PC-3 (cell line): ENCODE measurements around the gene TINCR. TPM values are rescaled to one million over a fixed set of nuclear protein-coding genes. Genes with fewer than 3 reads are reported as not detected.

Source experiments
- ATAC-seq: fragments of 200-7000 bp; cut with Tn5 transposase; 2 replicates; pipeline ENCODE4 v1.9.1; 2020; ENCODE audit warnings: mild to moderate bottlenecking, moderate library complexity
- BruUV-seq: library from RNA; stranded (reverse); fragments of 400-500 nt; replicated peaks from 2 replicates; lab custom pipeline; 2021; lab: Mats Ljungman, UMichigan
- CTCF ChIA-PET: fragments of 300-600 bp; sonication (Branson Sonifier 250); formaldehyde crosslinking; loops from one replicate; lab custom pipeline; 2022; ENCODE audit warnings: antibody characterized with exemption; lab: Charles Lee
- POLR2A ChIA-PET: fragments of 300-600 bp; sonication (Branson Sonifier 250); formaldehyde crosslinking; loops from one replicate; lab custom pipeline; 2022; ENCODE audit warnings: antibody characterized with exemption; ENCODE audit not compliant: unreplicated experiment; lab: Charles Lee
- DNase-seq: peaks from one replicate; pipeline ENCODE4 v3.0.0-alpha.2; 2015
- H2AFZ ChIP-seq: fragments of 300-600 bp; sonication (generic); 2 replicates; pipeline ENCODE4 v1.6.0; 2016; ENCODE audit warnings: antibody characterized with exemption, low read length
- H3F3A ChIP-seq: fragments of 300-600 bp; sonication (generic); one replicate; pipeline ENCODE4 v1.6.0; 2017; ENCODE audit warnings: antibody characterized with exemption, low read length, control low read depth, mild to moderate bottlenecking; ENCODE audit not compliant: unreplicated experiment
- H3K27ac ChIP-seq: fragments of 300-600 bp; sonication (generic); 2 replicates; pipeline ENCODE4 v1.5.1; 2016; ENCODE audit warnings: mild to moderate bottlenecking, low read length
- H3K27me3 ChIP-seq: fragments of 300-600 bp; sonication (generic); 2 replicates; pipeline ENCODE4 v1.6.1; 2016; ENCODE audit warnings: low read length, mixed read lengths
- H3K36me3 ChIP-seq: fragments of 300-600 bp; sonication (generic); 2 replicates; pipeline ENCODE4 v1.6.1; 2016; ENCODE audit warnings: low read depth, mixed run types, low read length, mixed read lengths
- H3K4me1 ChIP-seq: fragments of 300-600 bp; sonication (generic); 2 replicates; pipeline ENCODE4 v1.5.1; 2016; ENCODE audit warnings: low read length; ENCODE audit not compliant: insufficient read depth
- H3K4me2 ChIP-seq: fragments of 300-600 bp; sonication (generic); 2 replicates; pipeline ENCODE4 v1.6.0; 2016; ENCODE audit warnings: low read length
- H3K4me3 ChIP-seq: fragments of 300-600 bp; sonication (generic); 2 replicates; pipeline ENCODE4 v1.5.1; 2016; ENCODE audit warnings: mild to moderate bottlenecking, low read length, mixed read lengths
- H3K79me2 ChIP-seq: fragments of 300-600 bp; sonication (generic); 2 replicates; pipeline ENCODE4 v1.6.1; 2017; ENCODE audit warnings: low read length, mixed read lengths
- H3K9ac ChIP-seq: fragments of 300-600 bp; sonication (generic); 2 replicates; pipeline ENCODE4 v1.6.0; 2016; ENCODE audit warnings: mild to moderate bottlenecking, low read length
- H3K9me2 ChIP-seq: fragments of 300-600 bp; sonication (generic); replicated peaks from 2 replicates; pipeline ENCODE4 v1.6.1; 2016; ENCODE audit warnings: mixed run types, low read length, mixed read lengths
- H3K9me3 ChIP-seq: fragments of 300-600 bp; sonication (generic); 2 replicates; pipeline ENCODE4 v1.6.1; 2016; ENCODE audit warnings: low read length, mixed read lengths
- H4K20me1 ChIP-seq: fragments of 300-600 bp; sonication (generic); 2 replicates; pipeline ENCODE4 v1.6.1; 2016; ENCODE audit warnings: low read length, mixed read lengths
- EZH2 ChIP-seq: fragments of 300-600 bp; sonication (generic); IDR thresholded peaks from one replicate; pipeline ENCODE4 v1.6.1; 2017; ENCODE audit warnings: antibody characterized with exemption, mild to moderate bottlenecking, low read length; ENCODE audit not compliant: unreplicated experiment
- EZH2phosphoT487 ChIP-seq: fragments of 300-600 bp; sonication (generic); IDR thresholded peaks from 2 replicates; pipeline ENCODE4 v1.6.1; 2018; ENCODE audit warnings: mild to moderate bottlenecking, antibody characterized with exemption, low read length, borderline replicate concordance
- intact Hi-C: fragments of 100-400 bp; cut with micrococcal nuclease; formaldehyde crosslinking; loops from 2 replicates; pipeline ENCODE4 v1.9.0; 2023
- total RNA-seq: library from RNA; depleted of rRNA; stranded (reverse); fragments of >200 nt; gene quantifications from 2 replicates; pipeline ENCODE4 v1.2.3, GENCODE V29; 2014
- TF ChIP-seq, protein P1 (sequence below): fragments of 300-600 bp; sonication (generic); conservative IDR thresholded peaks from 2 replicates; pipeline ENCODE4 v1.5.1; 2017; ENCODE audit warnings: antibody characterized with exemption, low read depth, mild to moderate bottlenecking, low read length

Gene TINCR
- total RNA-seq, 1 experiment from 2014 or later: 0.58 TPM

DNA sequence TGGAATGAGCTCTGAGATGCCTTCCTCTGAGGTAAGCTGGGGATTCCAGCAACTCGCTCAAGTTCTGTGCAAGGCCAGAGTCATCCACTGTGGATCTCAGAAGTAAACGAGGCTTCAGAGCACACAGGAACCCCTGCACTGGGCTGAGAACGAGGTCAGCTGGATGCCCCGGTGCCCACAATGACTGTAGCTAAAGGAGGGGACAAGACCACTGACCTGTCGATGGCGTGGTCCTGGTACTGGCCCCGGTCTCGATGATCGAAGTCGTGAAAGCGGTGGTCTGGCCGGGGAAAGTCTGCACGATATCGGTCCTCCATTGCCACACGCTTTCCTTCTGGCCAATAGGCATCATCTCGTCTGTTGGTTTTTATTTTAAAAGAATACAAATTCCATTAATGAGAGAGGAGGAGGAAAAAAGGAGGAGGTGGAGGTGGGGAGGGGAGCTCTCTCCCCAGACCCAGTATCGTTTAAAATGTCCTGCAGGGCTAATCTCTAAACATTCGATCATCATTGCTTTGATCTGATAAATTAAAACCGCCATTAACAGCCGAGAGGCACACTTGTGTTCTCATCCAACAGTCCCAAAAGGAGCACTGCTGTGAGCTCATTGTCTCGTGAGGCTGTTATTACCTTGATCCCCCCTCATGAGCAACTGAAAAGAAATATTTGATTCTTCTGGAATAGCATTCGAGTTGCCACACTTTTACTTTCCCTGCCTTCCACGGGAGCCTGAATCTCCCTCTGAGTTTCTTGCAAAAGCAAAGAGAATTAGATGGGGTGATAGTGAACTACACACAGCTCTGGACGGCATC lies 25.0 kb upstream of the TINCR start:
- BruUV-seq: no TSS peak

DNA sequence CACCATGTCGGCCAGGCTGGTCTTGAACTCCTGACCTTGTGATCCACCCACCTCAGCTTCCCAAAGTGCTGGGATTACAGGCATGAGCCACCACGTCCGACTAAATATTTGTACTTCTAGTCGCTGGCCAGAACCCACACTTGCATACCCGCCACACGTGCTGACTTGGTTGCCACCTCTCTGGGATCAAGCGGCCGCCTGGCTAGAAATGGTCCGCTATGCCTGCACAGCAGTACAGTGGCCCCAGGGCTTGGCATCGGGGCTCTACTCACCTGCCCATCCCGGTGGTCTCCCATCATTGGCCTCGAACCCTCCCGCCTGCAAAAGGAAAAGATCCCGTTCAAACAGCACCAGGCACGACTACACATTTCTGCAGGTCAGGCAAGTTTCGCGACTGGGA lies 23.7 kb upstream of the TINCR start:
- H4K20me1 ChIP-seq: peaks cover 6% of the 10 kb centered on the region; the same call in 1 of the 2 replicates
- ChIA-PET POLR2A (no interaction called here), CTCF (no interaction called here)
- DNase-seq (no peak), ATAC-seq (no peak)
- no peaks in the 10 kb centered on the region for H3K9me3 ChIP-seq
- H3K27me3 ChIP-seq: no peaks in the 10 kb centered on the region
- no peak for TF ChIP-seq EZH2phosphoT487
- TF ChIP-seq EZH2: no peak
- TF ChIP-seq, protein P1, sequence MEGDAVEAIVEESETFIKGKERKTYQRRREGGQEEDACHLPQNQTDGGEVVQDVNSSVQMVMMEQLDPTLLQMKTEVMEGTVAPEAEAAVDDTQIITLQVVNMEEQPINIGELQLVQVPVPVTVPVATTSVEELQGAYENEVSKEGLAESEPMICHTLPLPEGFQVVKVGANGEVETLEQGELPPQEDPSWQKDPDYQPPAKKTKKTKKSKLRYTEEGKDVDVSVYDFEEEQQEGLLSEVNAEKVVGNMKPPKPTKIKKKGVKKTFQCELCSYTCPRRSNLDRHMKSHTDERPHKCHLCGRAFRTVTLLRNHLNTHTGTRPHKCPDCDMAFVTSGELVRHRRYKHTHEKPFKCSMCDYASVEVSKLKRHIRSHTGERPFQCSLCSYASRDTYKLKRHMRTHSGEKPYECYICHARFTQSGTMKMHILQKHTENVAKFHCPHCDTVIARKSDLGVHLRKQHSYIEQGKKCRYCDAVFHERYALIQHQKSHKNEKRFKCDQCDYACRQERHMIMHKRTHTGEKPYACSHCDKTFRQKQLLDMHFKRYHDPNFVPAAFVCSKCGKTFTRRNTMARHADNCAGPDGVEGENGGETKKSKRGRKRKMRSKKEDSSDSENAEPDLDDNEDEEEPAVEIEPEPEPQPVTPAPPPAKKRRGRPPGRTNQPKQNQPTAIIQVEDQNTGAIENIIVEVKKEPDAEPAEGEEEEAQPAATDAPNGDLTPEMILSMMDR: no peak
- H3K4me1 ChIP-seq: no peaks in the 10 kb centered on the region
- no peaks in the 10 kb centered on the region for H3K9me2 ChIP-seq
- no peaks in the 10 kb centered on the region for H3F3A ChIP-seq
- H2AFZ ChIP-seq: no peak overlapping the region
- no peaks in the 10 kb centered on the region for H3K79me2 ChIP-seq
- no peak overlapping the region for H3K27ac ChIP-seq
- intact Hi-C loops: no loop called here
- no peak overlapping the region for H3K4me2 ChIP-seq
- no peak overlapping the region for H3K9ac ChIP-seq
- peaks cover 93% of the 10 kb centered on the region for H3K36me3 ChIP-seq
- no peak overlapping the region for H3K4me3 ChIP-seq
- BruUV-seq: no TSS peak

More for the DNA sequence above, 25.0 kb upstream of the TINCR start:
- Histone ChIP-seq H3K9me3 (no peaks in the 10 kb centered on the region), H3K4me1 (no peaks in the 10 kb centered on the region), H3K4me3 (no peak overlapping the region), H3K27me3 (no peaks in the 10 kb centered on the region), H3K9ac (no peak overlapping the region), H2AFZ (no peak overlapping the region), H4K20me1 (peaks cover 12% of the 10 kb centered on the region; the same call in 1 of the 2 replicates), H3K36me3 (peaks cover 94% of the 10 kb centered on the region), H3K9me2 (no peaks in the 10 kb centered on the region), H3F3A (no peaks in the 10 kb centered on the region), H3K79me2 (no peaks in the 10 kb centered on the region), H3K27ac (no peak overlapping the region), H3K4me2 (no peak overlapping the region)
- intact Hi-C loops: no loop called here
- TF ChIP-seq, protein P1: no peak
- no peak for TF ChIP-seq EZH2phosphoT487
- no peak for TF ChIP-seq EZH2
- ATAC-seq (no peak), DNase-seq (no peak)
- ChIA-PET POLR2A (no interaction called here), CTCF (no interaction called here)

DNA sequence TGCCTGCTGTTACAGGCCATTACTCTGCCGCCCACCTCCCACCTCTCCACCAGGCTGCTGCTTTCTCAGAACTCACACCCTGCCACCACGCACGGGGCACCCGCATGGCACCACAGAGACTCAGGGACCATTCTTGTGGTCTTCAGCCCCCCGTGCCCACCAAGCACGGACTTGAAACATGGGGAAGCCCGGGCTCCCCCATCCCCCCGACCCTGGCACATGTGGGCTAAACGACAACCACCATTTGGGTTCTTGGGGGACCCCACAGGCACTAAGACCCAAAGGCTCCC lies 23.1 kb upstream of the TINCR start:
- BruUV-seq: no TSS peak
- intact Hi-C loops: no loop called here
- no peak overlapping the region for H3K4me2 ChIP-seq
- H3K27me3 ChIP-seq: no peaks in the 10 kb centered on the region
- no peaks in the 10 kb centered on the region for H3K4me1 ChIP-seq
- TF ChIP-seq, protein P1: no peak
- no peak for TF ChIP-seq EZH2
- no peak for TF ChIP-seq EZH2phosphoT487
- no peak overlapping the region for H3K27ac ChIP-seq
- no peaks in the 10 kb centered on the region for H3K9me3 ChIP-seq
- no peak overlapping the region for H3K4me3 ChIP-seq
- no peaks in the 10 kb centered on the region for H3F3A ChIP-seq
- no peaks in the 10 kb centered on the region for H3K79me2 ChIP-seq
- no peaks in the 10 kb centered on the region for H3K9me2 ChIP-seq
- no peak overlapping the region for H2AFZ ChIP-seq
- peaks cover 92% of the 10 kb centered on the region for H3K36me3 ChIP-seq
- H4K20me1 ChIP-seq: 0 out of 2 replicates have a peak, but pooled peaks cover 4% of the 10 kb centered on the region
- ChIA-PET POLR2A (no interaction called here), CTCF (no interaction called here)
- no peak overlapping the region for H3K9ac ChIP-seq
- ATAC-seq: no peak
- DNase-seq: no peak
